EL (cell line): ENCODE measurements around the gene HOXA7.

Experiments
- DNase-seq: peaks from one replicate; pipeline ENCODE4 v3.0.0-alpha.2; 2016

The HOXA7 gene

GRCh38 chr7:27182285-27182841 is 25.9 kb upstream of the HOXA7 start:
- DNase-seq: peak; percentile 50

- DNase-seq: peak; percentile 61
These were observed 25.4 kb upstream of the HOXA7 start for GRCh38 chr7:27181795-27182275.

DNA sequence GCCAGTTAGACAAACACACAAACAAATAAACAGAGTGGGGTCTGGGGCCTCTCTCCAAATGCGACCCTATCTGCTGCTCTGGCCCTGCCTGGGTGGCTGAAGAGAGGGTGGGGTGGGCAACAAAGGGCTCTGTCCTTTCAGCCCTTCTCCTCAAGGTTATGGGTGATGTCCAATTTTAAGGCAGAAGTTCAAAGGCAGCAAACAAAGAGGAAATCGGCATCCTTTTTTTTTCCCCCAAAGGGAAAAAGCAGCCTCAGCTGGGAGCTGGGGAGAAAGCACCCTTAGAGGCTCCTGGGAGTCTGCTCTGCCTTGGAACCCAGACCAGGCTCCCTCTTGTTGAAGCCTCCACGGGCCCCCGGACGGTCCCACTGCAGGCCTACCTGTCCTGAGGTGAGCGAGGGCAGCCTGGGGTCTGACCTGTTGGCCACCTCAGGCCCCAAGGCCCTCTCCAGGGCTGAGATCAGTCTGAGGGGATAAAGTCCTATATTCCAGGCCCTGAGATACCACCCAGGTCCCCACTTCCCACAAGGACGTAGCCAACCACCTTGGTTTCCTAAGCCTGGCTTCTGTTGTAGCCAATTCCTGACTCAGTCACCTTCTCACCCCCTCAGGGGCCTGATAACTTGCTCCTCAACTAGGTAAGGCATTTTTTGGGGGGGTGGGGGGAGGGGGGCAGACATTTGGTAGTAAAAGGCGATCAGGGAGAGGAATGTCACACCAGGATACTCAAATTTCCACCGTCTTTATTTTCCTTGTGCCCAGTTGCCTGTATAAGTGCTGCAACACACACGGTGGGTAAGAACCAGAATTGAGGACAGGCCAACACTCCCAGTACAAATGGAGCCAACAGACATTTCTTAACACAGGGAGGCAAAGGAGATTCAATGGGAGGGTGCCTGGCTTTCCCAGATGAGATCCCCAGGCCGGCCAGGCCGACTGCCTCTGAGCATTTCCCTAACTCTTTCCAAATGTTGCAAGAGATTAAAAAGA is 24.3 kb upstream of the HOXA7 start:
- DNase-seq: peak; percentile 40

DNA sequence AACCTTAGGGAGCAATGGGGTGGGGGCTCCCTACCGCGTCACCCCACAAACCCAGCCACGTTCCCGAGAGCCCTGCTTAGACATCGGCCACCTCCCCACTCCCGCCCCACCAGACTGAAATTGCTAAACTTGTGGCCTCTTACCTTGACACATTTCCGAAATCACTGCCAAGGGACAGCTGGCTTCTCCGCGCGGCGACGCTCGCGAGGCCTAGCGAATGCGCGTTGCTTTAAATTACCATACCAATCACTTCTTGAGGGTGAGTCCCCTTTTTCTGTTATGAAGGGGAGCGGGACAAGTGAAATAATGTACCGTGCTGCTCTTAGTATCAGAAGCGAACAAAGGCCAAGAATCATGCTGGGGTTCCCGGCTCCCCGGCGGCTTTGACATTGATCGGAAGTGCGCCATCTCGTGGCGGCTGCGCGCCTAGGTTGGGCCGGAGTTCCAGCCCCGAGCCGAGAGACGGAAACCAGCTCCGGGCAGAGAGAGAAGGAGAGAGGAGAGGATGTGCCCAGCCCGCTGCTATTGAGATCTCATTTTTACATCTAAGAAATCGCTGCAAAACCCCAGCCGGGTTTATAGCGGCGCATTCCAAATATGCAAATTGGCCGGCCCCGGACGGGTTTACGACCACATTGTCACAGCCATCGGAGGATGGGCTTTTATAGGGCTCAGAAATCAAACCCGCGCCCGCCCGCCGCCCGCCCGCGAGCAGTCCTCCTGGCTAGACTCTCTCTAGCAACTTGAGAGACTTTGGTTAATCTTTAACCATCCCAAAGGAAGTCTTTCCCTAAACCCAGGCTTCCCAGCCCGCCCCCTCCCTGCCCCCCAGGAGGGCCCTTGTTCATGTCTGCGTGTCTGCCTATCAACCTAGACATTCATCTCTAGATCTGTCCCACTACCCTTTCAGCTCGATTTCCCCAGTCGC is 23.3 kb upstream of the HOXA7 start:
- DNase-seq: peak; percentile 93

GRCh38 chr7:27179030-27179429 is 22.6 kb upstream of the HOXA7 start:
- peak; percentile 40 for DNase-seq

DNA sequence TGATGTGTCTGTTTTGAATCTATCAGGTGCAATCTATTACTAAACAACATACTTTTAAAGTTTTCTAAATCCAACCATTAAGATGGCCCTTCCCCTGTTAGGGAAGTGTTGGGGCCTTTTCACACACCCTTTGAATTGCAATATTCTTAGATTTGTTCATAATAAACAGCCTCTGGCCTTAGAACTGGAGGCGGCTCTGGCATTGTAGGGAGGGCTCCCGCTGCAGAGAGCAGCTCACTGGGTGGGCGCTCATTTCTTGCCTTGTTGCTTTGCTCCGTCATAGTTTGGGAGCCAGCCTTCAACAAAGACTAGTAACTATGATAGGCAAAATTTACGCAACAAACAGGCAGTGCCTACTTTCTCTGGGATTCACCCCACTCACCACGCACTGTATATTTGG is 21.9 kb upstream of the HOXA7 start:
- DNase-seq: peak; percentile 76

GRCh38 chr7:27177795-27178320 is 21.4 kb upstream of the HOXA7 start:
- peak; percentile 32 for DNase-seq

GRCh38 chr7:27176962-27177794 is 20.7 kb upstream of the HOXA7 start:
- peak; percentile 61 for DNase-seq

DNA sequence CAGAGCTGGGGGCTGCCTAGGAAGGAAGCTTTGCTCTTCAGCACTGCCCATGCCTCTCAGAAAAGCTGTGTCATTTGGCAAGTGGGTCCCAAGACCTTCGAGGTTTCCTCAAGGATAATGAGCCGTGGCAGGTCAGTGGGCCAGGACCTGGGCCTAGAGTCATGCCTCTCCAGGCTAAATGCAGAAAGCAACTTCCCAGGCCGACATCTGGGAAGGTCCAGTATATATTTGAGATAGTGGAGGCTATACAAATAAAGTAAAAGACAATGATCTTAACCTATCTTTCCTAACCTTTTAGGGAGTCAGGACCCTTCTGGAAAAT is 20.0 kb upstream of the HOXA7 start:
- no peak for DNase-seq

DNA sequence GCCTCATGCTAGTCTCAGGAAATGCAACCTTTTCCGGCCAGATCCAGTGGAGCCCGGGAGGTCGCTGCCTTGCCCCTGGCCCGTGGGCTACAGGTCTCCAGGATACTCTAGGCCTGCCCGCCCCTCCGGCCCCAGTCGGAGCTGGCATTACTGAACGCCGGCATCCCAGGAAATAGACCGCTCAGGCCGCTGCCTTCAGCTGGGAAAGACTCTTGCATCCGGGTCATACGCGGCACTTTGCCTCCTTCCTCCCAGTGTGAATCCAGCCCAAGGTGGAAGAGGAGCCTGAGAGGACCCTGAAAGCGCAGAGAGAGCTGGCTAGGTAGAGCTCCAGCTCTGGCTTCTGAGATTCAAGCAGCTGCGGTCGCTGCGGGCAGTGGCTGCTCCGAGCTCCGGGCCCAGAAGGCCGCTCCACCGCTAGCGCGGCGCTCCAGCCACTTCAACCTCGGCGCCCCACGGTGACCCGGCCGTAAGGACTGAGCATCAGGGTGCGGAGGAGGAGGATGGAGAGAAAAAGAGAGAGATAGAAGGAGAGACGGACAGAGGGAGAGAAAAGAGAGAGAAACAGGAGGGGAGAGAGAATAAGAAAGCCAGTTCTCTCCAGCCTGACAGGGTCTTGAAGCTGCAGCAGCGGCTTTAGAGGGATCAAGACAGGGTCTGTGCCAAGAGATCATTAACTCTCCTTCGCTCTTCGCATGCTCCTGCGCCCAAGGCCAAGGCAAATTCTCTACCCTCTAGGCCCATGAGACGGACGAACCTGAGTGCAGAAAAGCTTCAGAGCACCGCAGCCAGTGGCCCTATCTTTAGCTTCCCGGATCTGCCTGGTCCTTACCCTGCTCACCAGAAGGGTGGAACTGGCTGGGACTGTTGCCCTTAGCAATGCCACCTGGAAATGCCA is 19.4 kb upstream of the HOXA7 start:
- peak; percentile 67 for DNase-seq

GRCh38 chr7:27174874-27175625 is 18.6 kb upstream of the HOXA7 start:
- peak; percentile 79 for DNase-seq

DNA sequence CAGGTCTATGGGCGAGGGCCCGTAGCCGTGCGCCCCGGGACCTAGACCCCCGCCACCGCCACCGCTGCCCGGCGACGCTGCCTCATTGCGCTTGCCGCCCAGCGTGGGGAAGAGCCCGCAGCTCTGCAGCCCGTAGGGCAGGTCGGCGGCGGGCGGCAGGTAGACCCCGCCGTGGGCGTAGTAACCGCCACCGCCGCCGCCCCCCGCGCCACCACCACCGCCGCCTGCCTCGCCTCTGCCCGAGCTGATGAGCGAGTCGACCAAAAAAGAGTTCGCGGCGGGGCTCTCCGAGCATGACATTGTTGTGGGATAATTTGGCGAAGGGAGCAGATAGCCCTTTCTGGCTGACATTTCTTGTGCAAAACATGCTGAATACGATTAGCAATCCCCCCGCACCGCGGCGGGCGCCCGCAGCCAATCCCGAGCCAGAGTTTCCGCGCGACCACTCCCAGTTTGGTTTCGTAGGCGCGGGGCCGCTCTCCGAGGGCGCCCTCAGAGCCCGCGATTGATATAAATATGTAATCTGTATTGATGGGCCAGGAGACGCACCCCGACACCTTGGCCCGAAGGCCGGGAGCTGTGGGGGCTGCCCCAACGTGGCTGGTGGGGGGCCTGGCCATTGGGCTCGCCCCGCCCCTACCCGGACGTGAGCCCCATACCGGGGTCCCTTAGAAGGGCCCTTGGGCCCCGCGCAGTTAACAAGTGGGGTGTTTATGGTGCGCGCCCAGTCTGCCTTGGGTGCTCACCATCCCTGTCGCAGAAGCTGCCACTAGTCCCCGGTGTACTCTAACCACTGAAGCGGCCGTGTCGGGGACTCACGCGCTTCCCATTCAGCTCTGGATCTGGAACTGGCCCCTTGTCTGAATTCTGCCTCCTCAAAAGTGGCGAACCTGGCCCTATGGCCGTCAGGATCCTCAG is 17.7 kb upstream of the HOXA7 start, which contains the start of gene HOXA10:
Gene HOXA10 (minus strand): TSS at position 365 of the 918 bp plus-strand sequence. CDS start 14 bp downstream, at position 351.
- DNase-seq: peak; percentile 87

DNA sequence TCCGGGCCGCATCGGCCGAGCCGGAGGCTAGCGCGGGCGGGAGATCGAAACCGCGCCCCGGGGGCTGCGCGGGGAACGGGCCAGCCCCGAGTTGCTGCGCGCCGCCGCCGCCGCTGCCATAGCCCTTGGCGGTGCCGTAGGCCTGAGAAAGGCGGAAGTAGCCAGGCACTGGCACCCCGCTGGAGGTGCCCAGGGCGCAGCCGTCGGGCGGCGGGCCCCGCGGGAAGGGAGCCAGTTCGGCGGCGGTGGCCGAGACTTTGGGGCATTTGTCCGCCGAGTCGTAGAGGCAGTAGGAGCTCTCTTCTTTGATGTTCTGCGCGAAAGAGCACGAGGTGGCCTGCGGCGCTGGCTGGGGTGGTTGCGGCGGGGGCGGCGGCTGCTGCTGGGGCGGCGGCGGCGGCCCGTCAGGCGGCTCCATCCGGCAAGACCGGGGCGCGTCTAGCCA is 17.1 kb upstream of the HOXA7 start:
- DNase-seq: peak; percentile 50

- DNase-seq: peak; percentile 87
These were observed 16.5 kb upstream of the HOXA7 start for GRCh38 chr7:27172823-27173510.

GRCh38 chr7:27172315-27172774 is 15.9 kb upstream of the HOXA7 start:
- DNase-seq: peak; percentile 95

GRCh38 chr7:27171637-27172314 is 15.3 kb upstream of the HOXA7 start:
- peak; percentile 63 for DNase-seq

DNA sequence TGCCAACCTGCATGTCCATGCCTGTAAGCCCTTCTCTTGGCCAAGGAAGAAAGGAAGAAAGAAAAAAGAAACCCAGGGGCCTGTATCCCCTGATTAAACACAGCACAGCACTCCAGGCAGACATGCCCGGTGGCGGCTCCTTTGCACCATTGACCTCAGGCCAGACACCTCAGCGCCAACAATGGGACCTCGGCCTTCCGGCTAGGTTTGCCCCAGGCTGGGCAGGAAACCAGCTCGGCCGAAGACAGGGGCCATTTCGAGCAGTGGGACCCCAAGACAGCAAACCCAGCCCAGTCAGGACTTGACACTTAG is 14.8 kb upstream of the HOXA7 start:
- DNase-seq: peak; percentile 70
